Measurements from ENCODE around the gene ABCC3.
"Not testable (repeated sequence)": the region's sequence is repeated elsewhere in the genome, so short reads cannot be mapped to it uniquely, and the experiment has no call there.

The ABCC3 gene

GRCh38 chr17:50668025-50668837 is 33.5 kb downstream of the ABCC3 start:
- DNase-seq, result no peak

GRCh38 chr17:50668838-50669581 is 34.3 kb downstream of the ABCC3 start:
- no peak for DNase-seq

- no peak for DNase-seq
These were observed 37.4 kb downstream of the ABCC3 start for GRCh38 chr17:50672071-50672470.

- no peak for DNase-seq
These were observed 38.3 kb downstream of the ABCC3 start for GRCh38 chr17:50672831-50673551.

- no peak for DNase-seq
These were observed 40.5 kb downstream of the ABCC3 start for GRCh38 chr17:50675190-50675589.

- no peak for DNase-seq
These were observed 40.9 kb downstream of the ABCC3 start for GRCh38 chr17:50675627-50676026.

- DNase-seq, result no peak
These were observed 41.6 kb downstream of the ABCC3 start for GRCh38 chr17:50676065-50676975.

- DNase-seq, result no peak
These were observed 43.2 kb downstream of the ABCC3 start for GRCh38 chr17:50677851-50678375.

GRCh38 chr17:50679008-50679544 is 44.4 kb downstream of the ABCC3 start:
- no peak for DNase-seq

GRCh38 chr17:50680126-50680525 is 45.4 kb downstream of the ABCC3 start:
- DNase-seq, result no peak

GRCh38 chr17:50680543-50681262 is 46.0 kb downstream of the ABCC3 start:
- not testable (repeated sequence) for DNase-seq

GRCh38 chr17:50681263-50682200 is 46.9 kb downstream of the ABCC3 start:
- DNase-seq, result peak in 1 of 2 donors; percentile 13

- no peak for DNase-seq
These were observed 47.8 kb downstream of the ABCC3 start for GRCh38 chr17:50682441-50682840.

GRCh38 chr17:50682938-50683337 is 48.3 kb downstream of the ABCC3 start:
- no peak for DNase-seq

GRCh38 chr17:50683434-50684287 is 49.0 kb downstream of the ABCC3 start:
- DNase-seq, result no peak

GRCh38 chr17:50684288-50684611 is 49.6 kb downstream of the ABCC3 start:
- DNase-seq, result no peak

GRCh38 chr17:50684612-50685333 is 50.1 kb downstream of the ABCC3 start:
- no peak for DNase-seq

- DNase-seq, result no peak
These were observed 50.6 kb downstream of the ABCC3 start for GRCh38 chr17:50685334-50685665.

All from hippocampal formation (tissue), 2 donors.